Effector memory CD4-positive, alpha-beta T cell (primary cell): ENCODE results near the gene SH3BP2.
A peak's percentile ranks its signal among the peaks of the same experiment; 100 is the strongest.

Experiments
- DNase-seq, 3 donors: peaks; one replicate each; pipeline ENCODE4 v3.0.0-alpha.2; 2020
- H3K27ac ChIP-seq: 2 replicates; pipeline ENCODE4 v1.7.0; 2013; ENCODE audit warnings: mild to moderate bottlenecking, low read length, moderate library complexity; ENCODE audit not compliant: insufficient read depth, poor library complexity, severe bottlenecking
- H3K27me3 ChIP-seq: replicated peaks from 2 replicates; pipeline ENCODE4 v1.7.0; 2013; ENCODE audit warnings: mild to moderate bottlenecking, low read length; ENCODE audit not compliant: insufficient read depth, control insufficient read depth, poor library complexity, severe bottlenecking
- H3K36me3 ChIP-seq: 2 replicates; pipeline ENCODE4 v1.7.0; 2013; ENCODE audit warnings: mild to moderate bottlenecking, low read length, moderate library complexity; ENCODE audit not compliant: control insufficient read depth, insufficient read depth
- H3K4me1 ChIP-seq: 2 replicates; pipeline ENCODE4 v1.7.0; 2013; ENCODE audit warnings: low read length, mild to moderate bottlenecking; ENCODE audit not compliant: control insufficient read depth, insufficient read depth, poor library complexity, severe bottlenecking
- H3K4me3 ChIP-seq: 2 replicates; pipeline ENCODE4 v1.7.0; 2013; ENCODE audit warnings: low read length, low read depth, mild to moderate bottlenecking; ENCODE audit not compliant: insufficient read depth, poor library complexity, severe bottlenecking
- H3K9me3 ChIP-seq: 2 replicates; pipeline ENCODE4 v1.7.0; 2013; ENCODE audit warnings: mild to moderate bottlenecking, low read length, moderate library complexity; ENCODE audit not compliant: control insufficient read depth

Gene SH3BP2

GRCh38 chr4:2835978-2836377 is 43.1 kb downstream of the SH3BP2 start:
- no peak overlapping the region for H3K4me3 ChIP-seq
- peak overlapping the region; percentile 59 for H3K27ac ChIP-seq
- peaks cover 32% of the 10 kb centered on the region for H3K36me3 ChIP-seq
- no peaks in the 10 kb centered on the region for H3K27me3 ChIP-seq
- DNase-seq, result no peak
- peaks cover 38% of the 10 kb centered on the region for H3K4me1 ChIP-seq
- no peaks in the 10 kb centered on the region for H3K9me3 ChIP-seq

DNA sequence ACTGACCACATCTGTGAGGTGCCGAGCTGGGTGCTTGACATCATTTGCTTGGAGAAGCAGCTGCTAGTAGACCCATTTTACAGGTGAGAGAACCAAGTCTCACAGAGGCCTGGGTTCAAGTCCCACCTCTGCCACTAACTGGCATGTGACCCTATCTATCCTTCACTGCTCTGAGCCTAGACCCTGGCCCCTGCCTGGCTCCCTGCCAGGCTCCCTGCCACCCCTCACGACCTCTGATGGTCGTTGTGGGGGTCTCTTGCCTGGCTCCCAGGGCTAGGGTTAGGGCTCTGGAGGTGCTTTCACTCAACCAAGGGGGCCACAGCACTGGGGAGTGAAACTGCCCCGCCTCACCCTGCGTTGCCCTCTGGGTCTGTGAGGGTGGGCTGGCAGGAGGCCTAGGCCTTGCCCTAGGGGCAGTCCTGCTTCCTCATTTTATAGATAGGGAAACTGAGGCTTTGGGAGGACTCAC is 43.5 kb downstream of the SH3BP2 start:
- Histone ChIP-seq H3K27me3 (no peaks in the 10 kb centered on the region), H3K9me3 (no peaks in the 10 kb centered on the region), H3K27ac (peak overlapping the region; percentile 59), H3K36me3 (peaks cover 28% of the 10 kb centered on the region), H3K4me3 (no peak overlapping the region), H3K4me1 (peaks cover 38% of the 10 kb centered on the region)
- DNase-seq, result no peak

DNA sequence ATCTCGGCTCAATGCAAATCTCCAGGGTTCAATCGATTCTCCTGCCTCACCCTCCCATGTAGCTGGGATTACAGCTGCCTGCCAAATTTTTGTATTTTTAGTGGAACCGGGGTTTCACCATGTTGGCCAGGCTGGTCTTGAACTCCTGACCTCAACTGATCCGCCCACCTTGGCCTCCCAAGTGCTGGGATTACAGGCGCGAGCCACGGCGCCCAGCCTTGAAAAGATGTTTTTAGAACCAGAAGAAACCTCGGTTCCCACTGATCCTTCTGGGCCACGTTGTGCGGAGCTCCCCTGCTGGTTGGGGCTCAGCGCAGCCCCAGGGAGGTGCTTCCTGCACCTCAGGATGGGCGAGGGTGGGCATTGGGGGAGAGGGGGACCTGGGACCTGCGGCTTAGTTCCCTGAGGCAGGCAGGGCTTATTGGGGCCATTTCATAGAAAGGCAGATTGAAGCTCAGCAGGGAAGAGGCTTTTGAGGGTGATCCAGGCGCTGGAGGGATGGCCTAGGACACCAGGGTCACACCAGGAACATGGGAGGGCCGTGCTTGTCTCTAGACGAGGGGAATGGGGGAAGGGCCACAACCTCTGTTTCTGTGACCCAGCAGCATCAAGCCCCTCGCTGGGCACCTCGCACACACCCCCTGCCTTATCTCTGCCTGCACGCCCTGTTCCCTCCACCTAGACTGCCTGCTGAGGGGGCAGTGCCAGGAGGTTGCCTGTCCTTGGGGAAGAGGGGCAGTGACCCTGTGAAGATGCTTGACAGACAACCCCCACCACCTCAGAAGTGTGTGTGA is 44.4 kb downstream of the SH3BP2 start:
- H3K4me1 ChIP-seq, result peaks cover 38% of the 10 kb centered on the region
- H3K36me3 ChIP-seq, result peaks cover 19% of the 10 kb centered on the region
- peak overlapping the region; percentile 20 for H3K4me3 ChIP-seq

GRCh38 chr4:2837904-2838496 is 45.1 kb downstream of the SH3BP2 start:
- peaks cover 13% of the 10 kb centered on the region for H3K36me3 ChIP-seq
- H3K9me3 ChIP-seq, result no peaks in the 10 kb centered on the region
- peaks cover 41% of the 10 kb centered on the region for H3K4me1 ChIP-seq
- H3K4me3 ChIP-seq, result peak overlapping the region; percentile 20
- peak; percentile 50 to 63 (median 61) for DNase-seq
- no peaks in the 10 kb centered on the region for H3K27me3 ChIP-seq
- H3K27ac ChIP-seq, result peak overlapping the region; percentile 60

More for the DNA sequence above, 44.4 kb downstream of the SH3BP2 start:
- no peaks in the 10 kb centered on the region for H3K27me3 ChIP-seq
- H3K9me3 ChIP-seq, result no peaks in the 10 kb centered on the region
- no peak for DNase-seq
- peak overlapping the region; percentile 60 for H3K27ac ChIP-seq

DNA sequence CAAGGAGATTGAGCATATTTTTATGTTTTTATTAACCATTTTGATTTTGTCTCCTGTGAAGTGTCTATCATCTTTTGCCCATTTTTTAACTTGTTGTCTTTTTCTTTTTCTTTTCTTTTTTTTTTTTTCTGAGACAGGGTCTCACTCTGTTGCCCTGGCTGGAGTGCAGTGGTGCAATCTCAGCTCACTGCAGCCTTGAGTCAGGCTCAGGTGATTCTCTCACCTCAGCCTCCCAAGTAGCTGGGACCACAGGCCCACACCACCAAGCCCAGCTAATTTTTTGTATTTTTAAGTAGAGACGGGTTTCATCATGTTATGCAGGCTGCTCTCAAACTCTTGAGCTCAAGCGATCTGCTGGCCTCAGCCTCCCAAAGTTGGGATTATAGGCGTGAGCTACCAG is 46.2 kb downstream of the SH3BP2 start:
- Histone ChIP-seq H3K4me3 (no peak overlapping the region), H3K27ac (no peak overlapping the region), H3K9me3 (no peaks in the 10 kb centered on the region), H3K27me3 (no peaks in the 10 kb centered on the region), H3K4me1 (peaks cover 43% of the 10 kb centered on the region), H3K36me3 (peaks cover 3% of the 10 kb centered on the region)
- no peak for DNase-seq

GRCh38 chr4:2842687-2843262 is 49.9 kb downstream of the SH3BP2 start:
- H3K4me1 ChIP-seq, result peaks cover 16% of the 10 kb centered on the region
- no peaks in the 10 kb centered on the region for H3K9me3 ChIP-seq
- H3K27me3 ChIP-seq, result no peaks in the 10 kb centered on the region
- peak overlapping the region; percentile 79 for H3K4me3 ChIP-seq
- DNase-seq, result no peak
- peak overlapping the region; percentile 87 for H3K27ac ChIP-seq
- no peaks in the 10 kb centered on the region for H3K36me3 ChIP-seq

DNA sequence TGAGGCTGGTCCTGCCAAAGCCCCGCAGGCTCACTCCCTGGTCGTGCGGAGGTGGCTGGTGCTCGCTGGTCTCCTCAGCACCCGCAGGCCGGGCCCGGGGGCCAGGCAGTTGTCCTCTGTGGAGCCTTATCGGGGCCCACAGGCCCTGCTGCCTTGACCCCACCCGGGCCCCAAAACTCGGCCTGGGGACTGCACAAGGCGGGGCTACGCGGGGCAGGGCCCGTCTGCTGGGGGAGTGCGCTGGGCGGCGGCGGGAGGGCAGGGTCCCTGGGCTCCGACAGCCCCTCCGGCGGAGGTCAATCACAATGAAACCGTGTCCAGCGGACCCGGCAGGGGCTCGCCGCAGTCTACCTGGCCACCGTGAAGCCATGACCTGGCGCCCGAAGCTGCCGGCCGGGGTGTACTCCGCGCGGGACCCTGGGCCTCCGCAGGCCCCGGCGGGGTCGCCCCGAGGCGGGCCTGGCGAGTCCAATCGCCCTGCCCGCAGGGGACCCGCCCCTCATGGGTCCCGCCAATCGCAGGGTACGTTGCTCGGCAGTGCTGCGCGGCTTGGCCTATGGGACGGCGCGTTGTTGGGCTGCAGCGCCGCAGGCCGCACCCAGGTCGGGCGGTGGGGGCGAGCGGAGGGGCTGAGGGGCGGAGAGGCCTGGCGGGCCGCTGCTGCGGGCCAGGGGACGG is 50.5 kb downstream of the SH3BP2 start, which contains the start of gene ADD1:
TSS of gene ADD1 (plus strand) at position 582 of the 678 bp plus-strand sequence. CDS start 32,072 bp downstream, outside the sequence.
- peaks cover 12% of the 10 kb centered on the region for H3K4me1 ChIP-seq

DNA sequence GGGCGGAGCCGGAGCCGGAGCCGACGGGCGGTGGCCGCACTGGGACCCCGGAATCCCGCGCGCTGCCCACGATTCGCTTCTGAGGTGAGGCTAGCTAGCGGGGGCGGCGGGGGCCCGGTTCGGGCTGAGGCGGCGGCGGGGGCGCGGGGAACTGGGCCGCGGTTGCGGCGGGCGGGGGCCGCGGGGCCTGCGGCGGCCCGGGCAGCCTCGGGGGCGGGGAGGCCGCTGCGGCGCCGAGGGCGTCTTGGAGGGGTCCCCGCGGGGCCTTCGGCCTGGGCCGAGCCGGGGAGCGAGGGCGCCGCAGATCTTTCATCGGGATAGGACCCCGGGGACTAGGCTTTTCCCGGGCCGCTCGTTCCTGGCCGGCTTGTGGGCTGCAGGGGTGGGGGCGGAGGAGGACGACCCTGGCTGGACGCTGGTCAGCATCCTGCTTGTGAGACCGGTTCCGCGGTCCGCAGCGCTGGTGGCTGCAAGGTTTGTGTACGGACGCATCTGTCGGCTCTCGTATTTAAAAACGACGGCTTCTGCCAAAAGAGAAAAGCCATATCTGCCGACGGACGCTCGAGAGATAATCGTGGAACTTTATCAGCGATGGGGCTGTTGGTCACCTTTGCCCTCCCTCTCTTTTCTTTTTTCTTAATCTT is 51.2 kb downstream of the SH3BP2 start:
- peak overlapping the region; percentile 87 for H3K27ac ChIP-seq
- no peaks in the 10 kb centered on the region for H3K9me3 ChIP-seq
- H3K4me1 ChIP-seq, result peaks cover 16% of the 10 kb centered on the region
- H3K4me3 ChIP-seq, result peak overlapping the region; percentile 79
- no peak for DNase-seq
- no peaks in the 10 kb centered on the region for H3K36me3 ChIP-seq
- no peaks in the 10 kb centered on the region for H3K27me3 ChIP-seq

More for the DNA sequence above, 50.5 kb downstream of the SH3BP2 start, which contains the start of gene ADD1:
- Histone ChIP-seq H3K27ac (peak within 1 kb of the TSS; percentile 87), H3K27me3 (no peaks in the 10 kb centered on the region), H3K36me3 (no peaks in the 10 kb centered on the region), H3K9me3 (no peaks in the 10 kb centered on the region), H3K4me3 (peak within 1 kb of the TSS; percentile 79)
- DNase-seq, result peak; percentile 87 to 96 (median 92)

DNA sequence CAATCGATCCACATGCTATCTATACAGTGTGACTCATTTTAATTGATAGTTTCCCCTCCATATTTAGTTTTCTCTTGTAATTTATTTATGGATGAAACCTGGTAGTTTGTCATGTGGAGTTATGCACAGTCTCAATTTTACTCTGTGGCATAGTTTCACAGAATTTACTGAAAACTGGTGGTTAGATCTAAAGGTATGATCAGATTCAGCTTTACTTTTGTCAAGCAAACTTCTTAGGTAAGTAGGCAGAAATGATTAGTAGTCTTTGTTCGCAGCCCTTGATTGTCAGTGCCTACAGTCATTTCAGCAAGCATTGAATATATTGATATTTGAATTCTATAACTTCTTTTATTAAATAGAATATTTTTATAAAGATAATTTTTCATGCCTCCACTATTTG is 53.3 kb downstream of the SH3BP2 start:
- Histone ChIP-seq H3K36me3 (no peaks in the 10 kb centered on the region), H3K27me3 (no peaks in the 10 kb centered on the region), H3K27ac (no peak overlapping the region), H3K4me1 (peaks cover 19% of the 10 kb centered on the region), H3K4me3 (no peak overlapping the region), H3K9me3 (no peaks in the 10 kb centered on the region)
- DNase-seq, result no peak
